NB4 (cell line): ENCODE measurements around the gene FGD2.

Experiments
- CTCF ChIP-seq: IDR thresholded peaks from one replicate; pipeline ENCODE4 v1.5.1; 2012; ENCODE audit warnings: low read depth, low read length
- MAX ChIP-seq: IDR thresholded peaks from 2 replicates; pipeline ENCODE4 v1.6.1; 2011; ENCODE audit warnings: low read depth, low read length

- TF ChIP-seq CTCF (no peak), MAX (no peak)
Observed at GRCh38 chr6:37008484-37009465, 3.3 kb downstream of the FGD2 start.
